ENCODE measurements around the gene PDLIM5. TPM values are rescaled to one million over a fixed set of nuclear protein-coding genes. Genes with fewer than 3 reads are reported as not detected.

PDLIM5 gene
- total RNA-seq, 1 donor from 2014 or later: 71.0 TPM

GRCh38 chr4:94412019-94412657 lies 39.6 kb upstream of the PDLIM5 start:
- H3K4me1 Mint-ChIP-seq: no peaks in the 10 kb centered on the region
- H3K27ac Mint-ChIP-seq (ENCODE audit: unreplicated experiment): no peak overlapping the region
- H3K4me3 Mint-ChIP-seq: no peak overlapping the region
- H3K36me3 Mint-ChIP-seq (ENCODE audit: low read depth): no peaks in the 10 kb centered on the region
- DNase-seq (ENCODE audit: low read depth, low spot score): no peak
- H3K27me3 Mint-ChIP-seq (ENCODE audit: low read depth): no peaks in the 10 kb centered on the region
- TF ChIP-seq CTCF (conservative IDR thresholded peaks at IDR 0.05): no peak
- H3K9me3 Mint-ChIP-seq: peaks cover 5% of the 10 kb centered on the region

GRCh38 chr4:94412658-94413038 lies 39.1 kb upstream of the PDLIM5 start:
- H3K27ac Mint-ChIP-seq (ENCODE audit: unreplicated experiment): no peak overlapping the region

GRCh38 chr4:94413085-94413840 lies 38.5 kb upstream of the PDLIM5 start:
- H3K27me3 Mint-ChIP-seq (ENCODE audit: low read depth): no peaks in the 10 kb centered on the region
- TF ChIP-seq CTCF (conservative IDR thresholded peaks at IDR 0.05): no peak
- H3K4me1 Mint-ChIP-seq: no peaks in the 10 kb centered on the region
- H3K27ac Mint-ChIP-seq (ENCODE audit: unreplicated experiment): no peak overlapping the region
- peaks cover 5% of the 10 kb centered on the region for H3K9me3 Mint-ChIP-seq
- no peaks in the 10 kb centered on the region for H3K36me3 Mint-ChIP-seq (ENCODE audit: low read depth)
- no peak for DNase-seq (ENCODE audit: low read depth, low spot score)
- H3K4me3 Mint-ChIP-seq: no peak overlapping the region

More at GRCh38 chr4:94412658-94413038, 39.1 kb upstream of the PDLIM5 start:
- no peak for TF ChIP-seq CTCF (conservative IDR thresholded peaks at IDR 0.05)
- Mint-ChIP-seq H3K9me3 (peaks cover 5% of the 10 kb centered on the region), H3K36me3 (ENCODE audit: low read depth) (no peaks in the 10 kb centered on the region), H3K4me3 (no peak overlapping the region), H3K27me3 (ENCODE audit: low read depth) (no peaks in the 10 kb centered on the region), H3K4me1 (no peaks in the 10 kb centered on the region)
- no peak for DNase-seq (ENCODE audit: low read depth, low spot score)

GRCh38 chr4:94414907-94415306 lies 36.8 kb upstream of the PDLIM5 start:
- Mint-ChIP-seq H3K4me1 (no peaks in the 10 kb centered on the region), H3K9me3 (peaks cover 5% of the 10 kb centered on the region), H3K27me3 (ENCODE audit: low read depth) (no peaks in the 10 kb centered on the region), H3K36me3 (ENCODE audit: low read depth) (no peaks in the 10 kb centered on the region), H3K27ac (ENCODE audit: unreplicated experiment) (no peak overlapping the region), H3K4me3 (no peak overlapping the region)
- no peak for TF ChIP-seq CTCF (conservative IDR thresholded peaks at IDR 0.05)
- no peak for DNase-seq (ENCODE audit: low read depth, low spot score)

- no peaks in the 10 kb centered on the region for H3K4me1 Mint-ChIP-seq
Observed at GRCh38 chr4:94415448-94415847, 36.3 kb upstream of the PDLIM5 start.

More at GRCh38 chr4:94415448-94415847, 36.3 kb upstream of the PDLIM5 start:
- DNase-seq (ENCODE audit: low read depth, low spot score): no peak
- Mint-ChIP-seq H3K27ac (ENCODE audit: unreplicated experiment) (no peak overlapping the region), H3K36me3 (ENCODE audit: low read depth) (no peaks in the 10 kb centered on the region), H3K4me3 (no peak overlapping the region), H3K9me3 (peaks cover 5% of the 10 kb centered on the region), H3K27me3 (ENCODE audit: low read depth) (no peaks in the 10 kb centered on the region)
- TF ChIP-seq CTCF (conservative IDR thresholded peaks at IDR 0.05): no peak

Measured in neural crest cell (in vitro differentiated cells).